KMS-11 (cell line): ENCODE results near the gene SIGLEC1.

ENCODE experiments used
- H2AFZ ChIP-seq: fragments of 200-600 bp; sonication (generic); 2 replicates; pipeline ENCODE4 v1.6.1; 2016; ENCODE audit warnings: antibody characterized with exemption, mixed run types, low read depth
- H3K27ac ChIP-seq: fragments of 200-600 bp; sonication (generic); 2 replicates; pipeline ENCODE4 v1.6.1; 2016; ENCODE audit warnings: mild to moderate bottlenecking, mixed run types
- H3K27me3 ChIP-seq: fragments of 200-600 bp; sonication (generic); 2 replicates; pipeline ENCODE4 v1.6.1; 2017; ENCODE audit warnings: mild to moderate bottlenecking, low read depth, mixed run types, moderate library complexity; ENCODE audit not compliant: insufficient read depth
- H3K36me3 ChIP-seq: fragments of 200-600 bp; sonication (generic); 2 replicates; pipeline ENCODE4 v1.6.1; 2017; ENCODE audit warnings: mild to moderate bottlenecking, mixed run types; ENCODE audit not compliant: insufficient read depth
- H3K4me1 ChIP-seq: fragments of 200-600 bp; sonication (generic); 2 replicates; pipeline ENCODE4 v1.6.1; 2016; ENCODE audit warnings: mild to moderate bottlenecking, low read depth, mixed run types; ENCODE audit not compliant: poor library complexity, severe bottlenecking
- H3K4me2 ChIP-seq: fragments of 200-600 bp; sonication (generic); 2 replicates; pipeline ENCODE4 v1.7.0; 2016; ENCODE audit warnings: mild to moderate bottlenecking, mixed run types
- H3K4me3 ChIP-seq: fragments of 200-600 bp; sonication (generic); IDR thresholded peaks from 2 replicates; pipeline ENCODE4 v1.6.1; 2017; ENCODE audit warnings: low read depth, low read length, mixed read lengths; ENCODE audit not compliant: insufficient read depth
- H3K79me2 ChIP-seq: fragments of 200-600 bp; sonication (generic); 2 replicates; pipeline ENCODE4 v1.6.1; 2016; ENCODE audit warnings: low read depth, mixed run types; ENCODE audit not compliant: insufficient read depth
- H3K9ac ChIP-seq: fragments of 200-600 bp; sonication (generic); 2 replicates; pipeline ENCODE4 v1.6.1; 2016; ENCODE audit warnings: mild to moderate bottlenecking, mixed run types
- H4K20me1 ChIP-seq: fragments of 200-600 bp; sonication (generic); 2 replicates; pipeline ENCODE4 v1.6.1; 2016; ENCODE audit warnings: mild to moderate bottlenecking, mixed run types; ENCODE audit not compliant: insufficient read depth
- TF ChIP-seq, protein P1 (sequence below): fragments of 200-600 bp; sonication (generic); conservative IDR thresholded peaks from 2 replicates; pipeline ENCODE4 v1.6.1; 2017; ENCODE audit warnings: low read depth, mild to moderate bottlenecking, antibody characterized with exemption, low read length, moderate library complexity, mixed read lengths

The SIGLEC1 gene

DNA sequence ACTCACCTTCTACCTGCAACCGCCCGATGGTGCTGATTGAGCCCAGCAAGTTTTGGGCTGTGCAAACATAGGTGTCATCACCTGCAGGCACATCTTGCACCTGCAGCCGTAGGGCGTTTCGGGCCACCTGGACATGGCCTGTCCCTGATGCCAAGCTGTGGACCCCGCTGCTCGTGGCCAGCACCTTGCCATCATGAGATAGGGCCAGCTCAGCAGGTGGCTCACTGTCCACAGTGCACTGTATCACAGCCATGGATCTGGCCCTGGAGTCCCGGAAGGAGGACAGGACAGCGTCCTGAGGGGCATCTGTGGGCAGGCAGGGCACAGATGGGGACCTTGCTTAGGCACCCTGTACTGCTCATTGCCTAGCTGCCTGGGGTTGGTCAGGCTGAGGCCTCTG, 20.5 kb downstream of the SIGLEC1 start:
- TF ChIP-seq, protein P1, sequence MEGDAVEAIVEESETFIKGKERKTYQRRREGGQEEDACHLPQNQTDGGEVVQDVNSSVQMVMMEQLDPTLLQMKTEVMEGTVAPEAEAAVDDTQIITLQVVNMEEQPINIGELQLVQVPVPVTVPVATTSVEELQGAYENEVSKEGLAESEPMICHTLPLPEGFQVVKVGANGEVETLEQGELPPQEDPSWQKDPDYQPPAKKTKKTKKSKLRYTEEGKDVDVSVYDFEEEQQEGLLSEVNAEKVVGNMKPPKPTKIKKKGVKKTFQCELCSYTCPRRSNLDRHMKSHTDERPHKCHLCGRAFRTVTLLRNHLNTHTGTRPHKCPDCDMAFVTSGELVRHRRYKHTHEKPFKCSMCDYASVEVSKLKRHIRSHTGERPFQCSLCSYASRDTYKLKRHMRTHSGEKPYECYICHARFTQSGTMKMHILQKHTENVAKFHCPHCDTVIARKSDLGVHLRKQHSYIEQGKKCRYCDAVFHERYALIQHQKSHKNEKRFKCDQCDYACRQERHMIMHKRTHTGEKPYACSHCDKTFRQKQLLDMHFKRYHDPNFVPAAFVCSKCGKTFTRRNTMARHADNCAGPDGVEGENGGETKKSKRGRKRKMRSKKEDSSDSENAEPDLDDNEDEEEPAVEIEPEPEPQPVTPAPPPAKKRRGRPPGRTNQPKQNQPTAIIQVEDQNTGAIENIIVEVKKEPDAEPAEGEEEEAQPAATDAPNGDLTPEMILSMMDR: no peak
- H3K4me3 ChIP-seq: no peak overlapping the region
- no peaks in the 10 kb centered on the region for H3K4me1 ChIP-seq
- no peaks in the 10 kb centered on the region for H3K36me3 ChIP-seq
- no peaks in the 10 kb centered on the region for H3K27me3 ChIP-seq
- no peak overlapping the region for H2AFZ ChIP-seq
- H3K79me2 ChIP-seq: no peaks in the 10 kb centered on the region
- no peaks in the 10 kb centered on the region for H4K20me1 ChIP-seq
- H3K27ac ChIP-seq: no peak overlapping the region
- no peak overlapping the region for H3K4me2 ChIP-seq
- H3K9ac ChIP-seq: no peak overlapping the region

GRCh38 chr20:3691306-3691705, 21.1 kb downstream of the SIGLEC1 start:
- Histone ChIP-seq H3K36me3 (no peaks in the 10 kb centered on the region), H3K27ac (no peak overlapping the region), H3K4me1 (no peaks in the 10 kb centered on the region), H3K27me3 (no peaks in the 10 kb centered on the region), H2AFZ (no peak overlapping the region), H3K9ac (no peak overlapping the region), H3K4me2 (no peak overlapping the region), H4K20me1 (no peaks in the 10 kb centered on the region), H3K4me3 (no peak overlapping the region), H3K79me2 (no peaks in the 10 kb centered on the region)
- TF ChIP-seq, protein P1: no peak

- no peaks in the 10 kb centered on the region for H3K27me3 ChIP-seq
- H3K79me2 ChIP-seq: no peaks in the 10 kb centered on the region
- no peak overlapping the region for H3K4me3 ChIP-seq
- no peak overlapping the region for H3K9ac ChIP-seq
- no peaks in the 10 kb centered on the region for H3K4me1 ChIP-seq
- TF ChIP-seq, protein P1: no peak
- no peaks in the 10 kb centered on the region for H4K20me1 ChIP-seq
- H2AFZ ChIP-seq: no peak overlapping the region
- no peak overlapping the region for H3K4me2 ChIP-seq
- no peak overlapping the region for H3K27ac ChIP-seq
- no peaks in the 10 kb centered on the region for H3K36me3 ChIP-seq
These were observed 22.0 kb downstream of the SIGLEC1 start for GRCh38 chr20:3690413-3690812.

- Histone ChIP-seq H4K20me1 (no peaks in the 10 kb centered on the region), H2AFZ (no peak overlapping the region), H3K9ac (no peak overlapping the region), H3K79me2 (no peaks in the 10 kb centered on the region), H3K4me2 (no peak overlapping the region), H3K4me3 (no peak overlapping the region), H3K4me1 (no peaks in the 10 kb centered on the region), H3K36me3 (no peaks in the 10 kb centered on the region), H3K27ac (no peak overlapping the region), H3K27me3 (no peaks in the 10 kb centered on the region)
- TF ChIP-seq, protein P1: no peak
These were observed 22.4 kb downstream of the SIGLEC1 start for GRCh38 chr20:3689978-3690377.

DNA sequence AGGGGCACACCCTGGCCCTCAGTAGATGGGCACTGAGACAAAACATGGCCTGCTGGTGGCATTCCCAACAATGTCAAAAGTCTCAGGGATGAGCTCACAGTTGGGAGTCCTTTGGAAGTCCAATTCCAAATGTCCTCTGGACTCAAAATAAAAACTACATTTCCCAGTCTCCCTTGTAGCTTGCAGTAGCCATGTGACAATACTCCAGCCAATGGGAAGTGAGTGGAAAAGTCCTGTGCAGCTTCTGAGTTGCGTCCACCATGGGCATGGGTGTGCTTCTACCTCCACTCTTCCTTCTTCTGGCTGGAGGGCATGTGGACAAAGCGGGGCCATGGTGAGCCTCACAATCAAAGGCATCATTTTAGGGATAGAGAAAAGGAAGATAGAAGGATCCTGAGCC, 24.7 kb downstream of the SIGLEC1 start:
- TF ChIP-seq, protein P1: no peak
- H3K4me3 ChIP-seq: no peak overlapping the region
- no peaks in the 10 kb centered on the region for H4K20me1 ChIP-seq
- H3K4me1 ChIP-seq: no peaks in the 10 kb centered on the region
- H3K9ac ChIP-seq: no peak overlapping the region
- no peaks in the 10 kb centered on the region for H3K27me3 ChIP-seq
- H3K4me2 ChIP-seq: no peak overlapping the region
- no peak overlapping the region for H3K27ac ChIP-seq
- no peaks in the 10 kb centered on the region for H3K79me2 ChIP-seq
- H2AFZ ChIP-seq: no peak overlapping the region
- no peaks in the 10 kb centered on the region for H3K36me3 ChIP-seq
